Hepatocyte (in vitro differentiated cells): ENCODE results near the gene CCDC90B.

ENCODE experiments used
- EZH2 ChIP-seq: fragments of 200-600 bp; sonication (generic); IDR thresholded peaks from 2 replicates; pipeline ENCODE4 v1.6.1; 2016; ENCODE audit warnings: antibody characterized with exemption, mild to moderate bottlenecking, borderline replicate concordance
- EZH2phosphoT487 ChIP-seq: fragments of 200-600 bp; sonication (generic); IDR thresholded peaks from one replicate; pipeline ENCODE4 v1.6.1; 2018; ENCODE audit warnings: antibody characterized with exemption, mild to moderate bottlenecking, low read depth, moderate library complexity; ENCODE audit not compliant: unreplicated experiment, severe bottlenecking
- TF ChIP-seq, protein P1 (sequence below): fragments of 200-600 bp; sonication (generic); IDR thresholded peaks from 2 replicates; pipeline ENCODE4 v1.5.1; 2016; ENCODE audit warnings: antibody characterized with exemption, mild to moderate bottlenecking; ENCODE audit not compliant: poor library complexity

DNA sequence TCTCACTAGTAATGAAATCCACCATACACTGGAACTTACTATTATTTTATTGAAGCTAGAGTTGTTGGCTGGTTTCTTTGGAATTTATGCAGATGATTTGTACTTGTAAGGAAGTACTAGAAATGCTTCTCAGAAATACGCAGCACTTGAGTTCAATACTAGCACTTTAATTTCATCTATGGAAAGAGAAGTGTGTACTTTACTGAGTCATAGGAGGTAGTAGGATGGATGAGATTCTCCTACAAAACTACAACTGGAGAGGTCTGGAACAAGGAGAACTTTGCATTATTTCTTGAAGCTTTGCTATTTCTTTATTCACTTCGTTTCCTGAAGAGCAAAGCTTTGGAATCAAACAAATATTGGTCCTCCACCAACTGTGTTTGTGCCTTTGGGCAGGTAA is 44.1 kb upstream of the CCDC90B start:
- TF ChIP-seq, protein P1, sequence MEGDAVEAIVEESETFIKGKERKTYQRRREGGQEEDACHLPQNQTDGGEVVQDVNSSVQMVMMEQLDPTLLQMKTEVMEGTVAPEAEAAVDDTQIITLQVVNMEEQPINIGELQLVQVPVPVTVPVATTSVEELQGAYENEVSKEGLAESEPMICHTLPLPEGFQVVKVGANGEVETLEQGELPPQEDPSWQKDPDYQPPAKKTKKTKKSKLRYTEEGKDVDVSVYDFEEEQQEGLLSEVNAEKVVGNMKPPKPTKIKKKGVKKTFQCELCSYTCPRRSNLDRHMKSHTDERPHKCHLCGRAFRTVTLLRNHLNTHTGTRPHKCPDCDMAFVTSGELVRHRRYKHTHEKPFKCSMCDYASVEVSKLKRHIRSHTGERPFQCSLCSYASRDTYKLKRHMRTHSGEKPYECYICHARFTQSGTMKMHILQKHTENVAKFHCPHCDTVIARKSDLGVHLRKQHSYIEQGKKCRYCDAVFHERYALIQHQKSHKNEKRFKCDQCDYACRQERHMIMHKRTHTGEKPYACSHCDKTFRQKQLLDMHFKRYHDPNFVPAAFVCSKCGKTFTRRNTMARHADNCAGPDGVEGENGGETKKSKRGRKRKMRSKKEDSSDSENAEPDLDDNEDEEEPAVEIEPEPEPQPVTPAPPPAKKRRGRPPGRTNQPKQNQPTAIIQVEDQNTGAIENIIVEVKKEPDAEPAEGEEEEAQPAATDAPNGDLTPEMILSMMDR, result no peak
- no peak for TF ChIP-seq EZH2phosphoT487
- TF ChIP-seq EZH2, result no peak
